Left ventricle myocardium inferior (tissue), 1 donor: Measurements from ENCODE around the gene BGN. TPM values are rescaled to one million over a fixed set of nuclear protein-coding genes. Genes with fewer than 3 reads are reported as not detected.

Source experiments
- DNase-seq: peaks from one replicate; pipeline ENCODE4 v3.0.0-alpha.2; 2020
- H3K27ac ChIP-seq: fragments of 200-600 bp; replicated peaks from 2 replicates; pipeline ENCODE4 v1.8.0; 2021
- H3K27me3 ChIP-seq: fragments of 200-600 bp; 2 replicates; pipeline ENCODE4 v1.8.0; 2021; ENCODE audit warnings: low read depth
- H3K36me3 ChIP-seq: fragments of 200-600 bp; 2 replicates; pipeline ENCODE4 v1.8.0; 2021
- H3K4me1 ChIP-seq: fragments of 200-600 bp; 2 replicates; pipeline ENCODE4 v1.8.0; 2021
- H3K4me3 ChIP-seq: fragments of 200-600 bp; 2 replicates; pipeline ENCODE4 v1.8.0; 2021; ENCODE audit warnings: mild to moderate bottlenecking, moderate library complexity
- H3K9me3 ChIP-seq: fragments of 200-600 bp; replicated peaks from 2 replicates; pipeline ENCODE4 v1.8.0; 2021
- CTCF ChIP-seq: fragments of 200-600 bp; IDR thresholded peaks from 2 replicates; pipeline ENCODE4 v1.8.0; 2021; ENCODE audit warnings: antibody characterized with exemption, mild to moderate bottlenecking, borderline replicate concordance
- intact Hi-C: fragments of 100-400 bp; cut with micrococcal nuclease; formaldehyde crosslinking; loops from one replicate; pipeline ENCODE4 v1.11.0; 2022
- total RNA-seq: library from RNA; stranded (reverse); fragmentation: NEBNext Ultra II Directional; extraction: Animal tissue kit (Norgen Biotek cat#: 25700); gene quantifications from one replicate; pipeline ENCODE4 v1.2.1, GENCODE V29; 2021
- donor health status: DM: no; HTN: yes; CAD: no; lungs with severe emphysema.

The BGN gene
- total RNA-seq, 1 donor from 2014 or later: 84.3 TPM

DNA sequence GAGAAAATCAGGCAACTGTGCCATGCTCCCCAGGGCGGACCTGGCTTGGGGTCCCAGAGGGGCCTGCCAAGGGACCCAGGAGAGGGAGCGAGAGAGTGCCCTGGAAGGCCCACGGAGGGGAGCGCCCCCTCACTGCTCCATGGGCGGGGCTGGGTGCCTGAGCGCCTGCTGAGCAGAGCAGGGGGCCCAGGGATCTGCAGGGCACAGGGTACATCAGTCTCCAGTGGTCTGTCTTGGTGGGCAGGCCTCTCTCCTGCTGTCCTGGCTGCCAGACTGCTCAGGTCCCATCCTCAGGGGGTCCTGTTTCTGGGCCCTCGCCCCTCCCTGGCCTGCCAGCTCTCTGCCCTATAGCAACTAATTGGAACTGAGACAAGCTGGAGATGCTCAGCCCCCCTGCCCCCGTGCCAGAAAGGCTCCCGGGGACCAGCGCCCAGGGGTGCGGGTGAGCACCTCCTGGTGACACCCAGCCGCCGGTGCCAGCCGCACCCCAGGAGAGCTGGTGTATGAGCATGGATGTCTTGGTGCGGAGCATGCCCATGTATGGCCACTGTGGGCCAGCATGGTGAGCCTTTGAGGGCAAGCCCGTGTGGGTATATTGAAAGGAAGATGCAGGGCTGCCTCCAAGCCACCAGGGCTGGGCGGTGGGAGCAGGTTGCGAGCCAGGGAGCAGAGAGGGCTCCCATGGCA is 1.3 kb downstream of the BGN start:
- Histone ChIP-seq H3K4me1 (peaks cover 21% of the 10 kb centered on the region), H3K4me3 (peak overlapping the region; percentile 62), H3K36me3 (no peaks in the 10 kb centered on the region), H3K27me3 (peaks cover 5% of the 10 kb centered on the region), H3K9me3 (no peaks in the 10 kb centered on the region), H3K27ac (peak overlapping the region; percentile 77)
- no peak for DNase-seq
- intact Hi-C loops: no loop called here
- TF ChIP-seq CTCF: no peak

GRCh38 chrX:153496590-153496959 is 1.8 kb downstream of the BGN start:
- Histone ChIP-seq H3K9me3 (no peaks in the 10 kb centered on the region), H3K36me3 (no peaks in the 10 kb centered on the region), H3K4me1 (peaks cover 15% of the 10 kb centered on the region), H3K27me3 (peaks cover 5% of the 10 kb centered on the region), H3K4me3 (peak overlapping the region; percentile 62), H3K27ac (peak overlapping the region; percentile 77)
- TF ChIP-seq CTCF: no peak
- DNase-seq: no peak
- intact Hi-C loops: no loop called here

GRCh38 chrX:153498453-153498852 is 3.7 kb downstream of the BGN start:
- intact Hi-C loops: no loop called here
- Histone ChIP-seq H3K27me3 (peaks cover 5% of the 10 kb centered on the region), H3K4me1 (peaks cover 14% of the 10 kb centered on the region), H3K27ac (no peak overlapping the region), H3K4me3 (peak overlapping the region; percentile 46), H3K9me3 (no peaks in the 10 kb centered on the region), H3K36me3 (no peaks in the 10 kb centered on the region)
- TF ChIP-seq CTCF: no peak
- no peak for DNase-seq

DNA sequence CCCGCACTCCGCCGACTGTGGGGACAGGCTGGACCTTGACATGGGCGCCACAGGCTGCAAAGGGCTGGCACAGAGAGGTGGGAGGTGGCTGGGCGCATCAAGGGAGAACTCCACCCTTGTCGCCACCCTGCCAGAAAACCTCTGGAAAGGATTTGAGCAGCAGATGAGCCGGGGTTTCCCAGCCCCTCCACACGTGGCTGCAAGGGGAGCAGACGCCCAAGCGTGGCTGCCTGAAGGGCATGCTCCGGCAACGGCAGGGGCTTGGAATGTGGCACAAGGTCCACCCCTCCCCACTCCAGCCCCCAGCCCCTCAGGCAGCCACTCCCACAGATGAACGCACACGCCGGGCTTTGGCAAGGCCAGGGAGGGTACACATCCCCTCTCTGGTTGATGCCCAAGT is 4.6 kb downstream of the BGN start:
- peaks cover 5% of the 10 kb centered on the region for H3K27me3 ChIP-seq
- peaks cover 14% of the 10 kb centered on the region for H3K4me1 ChIP-seq
- intact Hi-C loops: no loop called here
- no peak for TF ChIP-seq CTCF
- H3K27ac ChIP-seq: peak overlapping the region; percentile 33
- DNase-seq: no peak
- no peaks in the 10 kb centered on the region for H3K36me3 ChIP-seq
- peak overlapping the region; percentile 46 for H3K4me3 ChIP-seq
- no peaks in the 10 kb centered on the region for H3K9me3 ChIP-seq

DNA sequence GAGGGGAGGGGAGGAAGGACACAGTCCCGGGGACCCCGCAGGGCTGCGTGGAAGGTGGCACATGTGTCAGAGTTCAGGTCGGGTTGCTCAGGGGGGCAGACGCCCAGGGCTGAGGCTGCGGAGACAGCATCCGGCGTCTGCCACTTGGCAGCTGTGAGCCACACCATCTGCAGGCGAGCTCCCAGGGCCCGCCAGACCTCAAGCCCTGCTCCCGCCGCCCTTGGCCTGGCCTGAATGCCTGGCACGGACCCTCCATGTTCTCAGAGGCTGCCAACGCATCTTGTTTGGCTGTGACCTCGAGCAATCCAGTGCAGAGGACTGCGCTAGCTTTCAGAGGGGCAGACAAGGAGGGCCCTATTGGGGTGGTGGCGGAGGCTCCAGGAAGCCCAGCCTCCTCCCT is 5.1 kb downstream of the BGN start:
- Histone ChIP-seq H3K36me3 (no peaks in the 10 kb centered on the region), H3K27ac (peak overlapping the region; percentile 33), H3K4me3 (peak overlapping the region; percentile 46), H3K27me3 (peaks cover 5% of the 10 kb centered on the region), H3K9me3 (no peaks in the 10 kb centered on the region), H3K4me1 (peaks cover 14% of the 10 kb centered on the region)
- no peak for TF ChIP-seq CTCF
- DNase-seq: peak; percentile 41
- intact Hi-C loops: no loop called here
